ENCODE results near the gene C5orf52. TPM values are rescaled to one million over a fixed set of nuclear protein-coding genes. Genes with fewer than 3 reads are reported as not detected.
"Not testable (repeated sequence)": the region's sequence is repeated elsewhere in the genome, so short reads cannot be mapped to it uniquely, and the experiment has no call there.

C5orf52 gene
- total and polyA plus RNA-seq, 12 donors: not detected

- DNase-seq (peak in 1 of 2 donors; percentile 18), ATAC-seq (peak in 4 of 8 donors; percentile 16 to 47 (median 30))
- WGBS, 2 donors: 61 to 64% methylated on average over 51 to 52 of the region's 52 CpGs
- no peak overlapping the region for H3K27ac ChIP-seq
- intact Hi-C loops (cut with DNase I): no loop called here
- peaks cover 0 to 6% (median 0%) of the 10 kb centered on the region in 7 donors for H3K27me3 ChIP-seq
- H3K4me1 ChIP-seq: peaks cover 0 to 12% (median 0%) of the 10 kb centered on the region in 9 donors
- TF ChIP-seq CTCF (IDR thresholded peaks at IDR 0.05): peak in 1 of 9 donors; percentile 16
- H3K9me3 ChIP-seq: no peaks in the 10 kb centered on the region
- no peaks in the 10 kb centered on the region for H3K36me3 ChIP-seq
- peak overlapping the region in 2 of 10 donors; percentile 4 to 10 for H3K4me3 ChIP-seq
Observed at GRCh38 chr5:157689942-157690689, 18.8 kb downstream of the C5orf52 start.

GRCh38 chr5:157690690-157691433, 19.5 kb downstream of the C5orf52 start:
- H3K36me3 ChIP-seq: no peaks in the 10 kb centered on the region
- TF ChIP-seq CTCF (IDR thresholded peaks at IDR 0.05): no peak
- DNase-seq (no peak), ATAC-seq (peak in 2 of 8 donors; percentile 15 to 38)
- 70 to 76% methylated on average over 50 to 53 of the region's 53 CpGs for WGBS, 2 donors
- peak overlapping the region in 2 of 10 donors; percentile 4 to 10 for H3K4me3 ChIP-seq
- H3K9me3 ChIP-seq: no peaks in the 10 kb centered on the region
- H3K27ac ChIP-seq: no peak overlapping the region
- peaks cover 0 to 12% (median 0%) of the 10 kb centered on the region in 9 donors for H3K4me1 ChIP-seq
- peaks cover 0 to 6% (median 0%) of the 10 kb centered on the region in 7 donors for H3K27me3 ChIP-seq
- intact Hi-C loops (cut with DNase I): no loop called here

GRCh38 chr5:157693816-157694215, 22.5 kb downstream of the C5orf52 start:
- peaks cover 0 to 13% (median 4%) of the 10 kb centered on the region in 11 donors for H3K9me3 ChIP-seq
- H3K36me3 ChIP-seq; H3K4me1 ChIP-seq; DNase-seq; H3K4me3 ChIP-seq; H3K27ac ChIP-seq; H3K27me3 ChIP-seq; intact Hi-C loops (cut with DNase I); ATAC-seq: not testable (repeated sequence)
- WGBS, 2 donors: 89 to 98% methylated on average over 25 of the region's 25 CpGs

GRCh38 chr5:157696154-157696553, 24.8 kb downstream of the C5orf52 start:
- intact Hi-C loops (cut with DNase I); H3K4me3 ChIP-seq; DNase-seq; ATAC-seq; H3K36me3 ChIP-seq; H3K4me1 ChIP-seq; H3K27me3 ChIP-seq; H3K27ac ChIP-seq: not testable (repeated sequence)
- peaks cover 0 to 20% (median 8%) of the 10 kb centered on the region in 11 donors for H3K9me3 ChIP-seq
- 89 to 99% methylated on average over 3 of the region's 3 CpGs for WGBS, 2 donors

- H3K4me3 ChIP-seq; H3K27me3 ChIP-seq; DNase-seq; H3K4me1 ChIP-seq; ATAC-seq; H3K36me3 ChIP-seq; intact Hi-C loops (cut with DNase I); H3K27ac ChIP-seq: not testable (repeated sequence)
- H3K9me3 ChIP-seq: peaks cover 0 to 28% (median 10%) of the 10 kb centered on the region in 11 donors
- WGBS, 2 donors: 71 to 94% methylated on average over 4 of the region's 4 CpGs
Observed at GRCh38 chr5:157698674-157699073, 27.3 kb downstream of the C5orf52 start.
